GM18517 (cell line): ENCODE data around the gene CDK4.
"Not testable (repeated sequence)": the region's sequence is repeated elsewhere in the genome, so short reads cannot be mapped to it uniquely, and the experiment has no call there.

ENCODE experiments used
- ATAC-seq: cut with Tn5 transposase; IDR thresholded peaks from one replicate; pipeline ENCODE4 v1.9.1; 2021; ENCODE audit warnings: mild to moderate bottlenecking, moderate library complexity; ENCODE audit not compliant: unreplicated experiment

Gene CDK4

GRCh38 chr12:57727758-57728395, 24.2 kb downstream of the CDK4 start:
- no peak for ATAC-seq

GRCh38 chr12:57726884-57727757, 25.0 kb downstream of the CDK4 start:
- ATAC-seq: no peak

GRCh38 chr12:57726151-57726883, 25.8 kb downstream of the CDK4 start:
- ATAC-seq: no peak

- ATAC-seq: no peak
Observed at GRCh38 chr12:57725851-57726150, 26.3 kb downstream of the CDK4 start.

- no peak for ATAC-seq
Observed at GRCh38 chr12:57724936-57725740, 27.0 kb downstream of the CDK4 start.

GRCh38 chr12:57724003-57724935, 27.8 kb downstream of the CDK4 start:
- no peak for ATAC-seq

- ATAC-seq: no peak
Observed at GRCh38 chr12:57723630-57723962, 28.5 kb downstream of the CDK4 start.

- no peak for ATAC-seq
Observed at GRCh38 chr12:57722716-57723629, 29.1 kb downstream of the CDK4 start.

- not testable (repeated sequence) for ATAC-seq
Observed at GRCh38 chr12:57721846-57722608, 30.1 kb downstream of the CDK4 start.

- no peak for ATAC-seq
Observed at GRCh38 chr12:57720606-57721595, 31.2 kb downstream of the CDK4 start.

GRCh38 chr12:57719777-57720605, 32.1 kb downstream of the CDK4 start:
- ATAC-seq: no peak

GRCh38 chr12:57718641-57719528, 33.2 kb downstream of the CDK4 start:
- no peak for ATAC-seq

GRCh38 chr12:57717846-57718640, 34.1 kb downstream of the CDK4 start:
- no peak for ATAC-seq

- ATAC-seq: no peak
Observed at GRCh38 chr12:57717131-57717530, 35.0 kb downstream of the CDK4 start.
